GM23338 (cell line): Measurements from ENCODE around the gene EHMT2.

Source experiments
- CTCF ChIP-seq, 2 experiments: fragments of 200-600 bp in 1 of 2; sonication (generic) in 1 of 2; conservative IDR thresholded peaks; 2 replicates each; pipeline versions ENCODE4 v1.5.1 to v1.6.1; 2016 to 2017; ENCODE audit warnings: antibody characterized with exemption in 2 of 2, low read depth in 2 of 2, mild to moderate bottlenecking in 2 of 2, moderate library complexity in 1 of 2
- POLR2AphosphoS5 ChIP-seq: IDR thresholded peaks from 2 replicates; pipeline ENCODE4 v1.6.1; 2016; ENCODE audit warnings: antibody characterized with exemption, low read depth

DNA sequence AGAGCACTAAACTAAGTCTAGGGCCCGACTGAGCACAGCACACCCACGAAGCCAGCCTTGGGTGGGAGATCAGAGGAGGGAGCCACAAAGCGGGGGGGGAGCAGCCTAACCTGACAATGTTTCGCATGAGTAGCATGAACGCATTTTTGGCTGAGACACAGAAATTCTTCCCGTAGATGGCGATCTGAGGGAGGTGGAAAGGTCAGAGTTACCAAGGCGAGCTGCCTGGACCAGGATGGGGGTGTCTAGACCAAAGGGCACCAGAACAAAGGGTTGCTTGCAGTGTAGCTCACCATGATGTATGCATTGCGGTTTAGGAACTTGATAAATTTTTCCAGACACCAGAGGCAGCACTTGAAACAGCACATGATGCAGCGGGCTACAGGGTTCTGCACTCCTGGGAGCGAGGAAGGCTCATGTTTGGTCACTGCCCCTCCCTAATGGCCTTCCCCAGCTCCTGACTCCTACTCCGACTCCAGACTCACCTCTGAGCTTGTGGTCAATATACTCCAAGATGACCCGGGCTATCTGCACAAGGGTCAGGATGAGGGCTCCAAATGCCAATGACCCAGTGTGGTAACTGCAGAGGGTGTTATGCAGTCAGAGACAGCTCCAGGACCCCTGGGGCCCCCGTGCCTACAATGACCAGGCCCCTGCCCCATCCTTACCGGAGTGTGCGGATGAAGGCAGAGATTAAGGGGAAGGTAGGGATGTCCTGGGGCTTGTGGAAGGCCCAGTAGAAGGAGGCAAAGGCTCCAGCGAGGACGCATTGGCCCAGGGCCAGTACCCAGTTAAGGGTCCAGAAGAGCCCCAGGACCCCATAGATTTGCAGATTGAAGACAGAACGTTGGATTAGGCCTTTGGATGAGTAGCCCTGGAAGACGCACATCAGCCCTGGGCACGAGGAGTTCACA lies 32.0 kb downstream of the EHMT2 start:
- TF ChIP-seq POLR2AphosphoS5 (no peak), CTCF (conservative IDR thresholded peaks at IDR 0.05; ENCODE audit: low read depth in 2 of 2) (no peak)
